ENCODE measurements around the gene SLC9B2.

Gene SLC9B2

DNA sequence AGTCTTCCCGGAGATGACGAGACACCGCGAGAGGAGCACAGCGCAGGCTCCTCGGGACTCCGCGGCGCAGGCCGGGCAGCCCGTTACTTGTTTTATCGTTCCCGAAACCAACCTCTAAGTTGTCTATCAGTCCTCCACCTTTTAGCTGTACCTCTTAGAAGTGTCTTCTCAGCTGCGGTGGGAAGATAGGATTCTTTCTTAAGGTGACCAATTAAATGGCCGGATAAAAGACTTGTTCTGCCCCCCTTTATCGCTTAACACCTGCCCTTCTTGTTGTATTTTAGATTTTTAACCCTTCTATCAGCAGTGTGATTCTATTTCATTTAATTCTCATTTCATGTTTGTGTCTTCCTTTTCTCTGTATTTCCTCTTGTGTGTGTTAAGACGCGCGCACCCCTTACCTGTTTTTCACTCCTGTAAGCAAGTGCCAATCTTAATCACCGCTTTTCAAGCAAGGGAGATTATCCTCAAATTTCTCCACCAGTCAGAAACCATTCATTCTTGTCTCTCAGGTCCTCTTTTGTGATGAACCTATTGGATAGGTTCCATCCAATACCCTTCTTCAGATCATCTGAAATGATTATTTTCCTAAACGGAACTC is at the start of gene SLC9B2:
SLC9B2 (minus strand) TSS at position 15 of the 601 bp plus-strand sequence. CDS start 9,211 bp downstream, outside the sequence.
- no peak for DNase-seq
- ATAC-seq = peak; percentile 73
- Mint-ChIP-seq H3K27ac (peak within 1 kb of the TSS; percentile 100), H3K9me3 (no peaks in the 10 kb centered on the region), H3K4me3 (peak within 1 kb of the TSS; percentile 98 to 99), H3K27me3 (no peaks in the 10 kb centered on the region), H3K4me1 (peaks cover 47% of the 10 kb centered on the region)

- no peak overlapping the region for H3K27ac Mint-ChIP-seq
Measured at GRCh38 chr4:103126126-103126525, 49.6 kb upstream of the SLC9B2 start.

GRCh38 chr4:103123114-103123513 is 46.6 kb upstream of the SLC9B2 start:
- H3K27me3 Mint-ChIP-seq = no peaks in the 10 kb centered on the region
- no peak overlapping the region for H3K27ac Mint-ChIP-seq
- DNase-seq = no peak
- ATAC-seq = no peak
- H3K9me3 Mint-ChIP-seq = peaks cover 9% of the 10 kb centered on the region in 2 donors
- H3K4me1 Mint-ChIP-seq = no peaks in the 10 kb centered on the region
- no peak overlapping the region for H3K4me3 Mint-ChIP-seq

More at GRCh38 chr4:103126126-103126525, 49.6 kb upstream of the SLC9B2 start:
- no peaks in the 10 kb centered on the region for H3K27me3 Mint-ChIP-seq
- H3K9me3 Mint-ChIP-seq = peaks cover 17% of the 10 kb centered on the region in 2 donors
- H3K4me1 Mint-ChIP-seq = no peaks in the 10 kb centered on the region
- ATAC-seq (no peak), DNase-seq (no peak)
- H3K4me3 Mint-ChIP-seq = no peak overlapping the region

DNA sequence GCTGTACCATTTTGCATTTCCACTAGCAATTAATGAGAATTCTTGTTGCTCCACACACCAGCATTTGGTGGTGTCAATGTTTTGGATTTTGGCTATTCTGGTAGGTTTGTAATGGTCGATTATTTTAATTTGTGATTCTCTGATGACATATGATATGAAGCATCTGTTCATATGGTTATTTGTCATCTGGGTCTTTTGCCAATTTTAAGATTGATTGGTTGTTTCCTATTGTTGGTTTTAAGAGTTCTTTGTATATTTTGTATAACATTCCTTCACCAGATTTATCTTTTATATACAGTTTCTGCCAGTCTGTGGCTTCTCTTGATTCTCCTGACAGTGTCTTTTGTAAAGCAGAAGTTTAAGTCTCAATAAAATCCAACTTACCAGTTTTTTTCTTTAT is 41.6 kb upstream of the SLC9B2 start:
- H3K27ac Mint-ChIP-seq = no peak overlapping the region
- no peaks in the 10 kb centered on the region for H3K27me3 Mint-ChIP-seq
- no peak for ATAC-seq
- H3K9me3 Mint-ChIP-seq = no peaks in the 10 kb centered on the region
- H3K4me3 Mint-ChIP-seq = no peak overlapping the region
- H3K4me1 Mint-ChIP-seq = no peaks in the 10 kb centered on the region
- DNase-seq = no peak

DNA sequence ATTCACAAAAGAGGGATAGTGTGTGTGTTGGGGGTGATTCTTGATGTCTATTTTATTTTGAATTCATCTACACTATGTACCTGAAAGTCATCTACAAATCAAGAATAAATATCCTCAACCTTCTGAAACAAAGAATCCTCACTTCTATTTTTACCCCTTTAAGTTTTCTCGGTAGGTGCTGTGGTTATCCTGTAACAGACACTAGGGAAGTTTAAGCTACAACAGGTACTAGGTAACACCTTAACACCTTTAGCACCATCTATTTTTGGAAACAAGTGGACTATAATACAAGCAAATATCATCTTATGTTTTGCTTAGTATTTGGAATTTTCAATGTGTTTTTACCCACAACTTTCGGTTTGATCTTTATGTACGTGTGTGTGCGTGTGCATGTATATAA is 35.0 kb upstream of the SLC9B2 start:
- Mint-ChIP-seq H3K4me3 (no peak overlapping the region), H3K27me3 (no peaks in the 10 kb centered on the region), H3K27ac (no peak overlapping the region), H3K9me3 (no peaks in the 10 kb centered on the region), H3K4me1 (no peaks in the 10 kb centered on the region)
- no peak for DNase-seq
- ATAC-seq = no peak

DNA sequence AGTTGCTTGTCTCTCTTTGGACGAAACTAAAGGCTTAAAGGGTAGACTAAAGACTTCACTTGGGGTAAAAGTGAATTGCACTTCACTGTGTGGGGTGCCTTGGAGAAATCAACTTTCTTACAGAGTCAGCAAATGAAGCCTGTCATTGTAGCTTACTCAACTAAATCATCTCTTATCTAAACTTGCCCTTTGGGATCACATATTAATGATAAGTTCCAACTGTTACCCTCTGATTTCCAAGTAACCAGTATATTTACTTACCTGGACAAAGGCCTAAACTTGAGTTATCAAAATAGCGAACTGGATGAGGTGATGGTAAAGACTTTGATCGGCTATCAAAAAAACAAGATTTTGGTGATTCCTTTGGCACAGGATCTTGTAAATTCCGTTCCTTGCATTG is 32.0 kb upstream of the SLC9B2 start:
- ATAC-seq (no peak), DNase-seq (no peak)
- no peaks in the 10 kb centered on the region for H3K9me3 Mint-ChIP-seq
- no peak overlapping the region for H3K27ac Mint-ChIP-seq
- no peak overlapping the region for H3K4me3 Mint-ChIP-seq
- no peaks in the 10 kb centered on the region for H3K27me3 Mint-ChIP-seq
- no peaks in the 10 kb centered on the region for H3K4me1 Mint-ChIP-seq

DNA sequence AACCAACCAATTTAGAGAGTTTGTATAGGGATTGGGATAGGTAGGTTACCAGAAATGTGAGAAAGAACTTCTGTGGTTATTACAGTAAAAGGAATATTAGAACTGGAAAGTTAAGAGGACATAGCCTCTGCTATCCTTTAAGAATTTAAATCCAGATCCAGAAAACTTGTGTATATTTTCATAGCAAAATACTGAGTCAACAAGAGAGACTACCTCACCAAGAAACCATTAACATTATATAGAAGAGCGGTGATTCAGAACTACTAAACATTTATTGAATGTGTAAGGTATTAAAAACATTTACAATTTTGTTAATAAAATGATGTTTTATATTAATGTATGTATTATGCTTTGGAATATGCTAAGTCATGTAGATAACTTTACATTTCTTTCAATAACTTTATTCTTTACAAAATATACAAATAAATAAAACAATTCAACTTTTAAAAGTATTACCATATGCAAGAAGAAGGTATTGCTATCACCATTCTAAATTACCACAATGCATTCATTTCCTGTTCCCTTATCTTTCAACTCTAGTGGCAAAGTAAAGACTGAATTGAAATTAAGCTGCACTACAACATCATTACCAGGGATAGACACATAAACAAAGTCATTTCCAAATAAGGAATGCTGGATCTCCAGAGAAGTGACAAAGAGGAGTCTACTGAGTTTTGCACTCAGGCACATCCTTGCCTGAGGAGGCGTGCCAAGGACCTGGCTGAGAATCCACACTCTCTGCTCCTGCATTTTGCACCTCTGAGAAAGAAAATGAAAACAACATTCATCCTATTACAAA is 29.2 kb upstream of the SLC9B2 start:
- H3K4me3 Mint-ChIP-seq = no peak overlapping the region
- DNase-seq (no peak), ATAC-seq (no peak)

GRCh38 chr4:103104886-103105285 is 28.3 kb upstream of the SLC9B2 start:
- H3K4me3 Mint-ChIP-seq = no peak overlapping the region
- ATAC-seq (no peak), DNase-seq (no peak)
- H3K27me3 Mint-ChIP-seq = no peaks in the 10 kb centered on the region
- peaks cover 2% of the 10 kb centered on the region for H3K4me1 Mint-ChIP-seq
- no peak overlapping the region for H3K27ac Mint-ChIP-seq
- H3K9me3 Mint-ChIP-seq = no peaks in the 10 kb centered on the region

More for the DNA sequence above, 29.2 kb upstream of the SLC9B2 start:
- Mint-ChIP-seq H3K27me3 (no peaks in the 10 kb centered on the region), H3K9me3 (no peaks in the 10 kb centered on the region), H3K27ac (no peak overlapping the region), H3K4me1 (no peaks in the 10 kb centered on the region)

- Mint-ChIP-seq H3K27me3 (no peaks in the 10 kb centered on the region), H3K27ac (no peak overlapping the region), H3K9me3 (no peaks in the 10 kb centered on the region), H3K4me1 (peaks cover 35% of the 10 kb centered on the region), H3K4me3 (no peak overlapping the region)
- ATAC-seq (no peak), DNase-seq (no peak)
Measured at GRCh38 chr4:103100691-103101090, 24.1 kb upstream of the SLC9B2 start.

- ATAC-seq = peak; percentile 92
- Mint-ChIP-seq H3K27me3 (no peaks in the 10 kb centered on the region), H3K27ac (peak within 1 kb of the TSS; percentile 84 to 92), H3K4me1 (peaks cover 35% of the 10 kb centered on the region), H3K4me3 (peak within 1 kb of the TSS; percentile 85 to 90), H3K9me3 (no peaks in the 10 kb centered on the region)
- DNase-seq = peak; percentile 33 to 41
Measured at GRCh38 chr4:103099691-103100392, 23.3 kb upstream of the SLC9B2 start, which contains the start of gene BDH2. TSS of gene BDH2 (minus strand) at chr4:103099834. CDS start at chr4:103096254, 3,580 bp downstream.

DNA sequence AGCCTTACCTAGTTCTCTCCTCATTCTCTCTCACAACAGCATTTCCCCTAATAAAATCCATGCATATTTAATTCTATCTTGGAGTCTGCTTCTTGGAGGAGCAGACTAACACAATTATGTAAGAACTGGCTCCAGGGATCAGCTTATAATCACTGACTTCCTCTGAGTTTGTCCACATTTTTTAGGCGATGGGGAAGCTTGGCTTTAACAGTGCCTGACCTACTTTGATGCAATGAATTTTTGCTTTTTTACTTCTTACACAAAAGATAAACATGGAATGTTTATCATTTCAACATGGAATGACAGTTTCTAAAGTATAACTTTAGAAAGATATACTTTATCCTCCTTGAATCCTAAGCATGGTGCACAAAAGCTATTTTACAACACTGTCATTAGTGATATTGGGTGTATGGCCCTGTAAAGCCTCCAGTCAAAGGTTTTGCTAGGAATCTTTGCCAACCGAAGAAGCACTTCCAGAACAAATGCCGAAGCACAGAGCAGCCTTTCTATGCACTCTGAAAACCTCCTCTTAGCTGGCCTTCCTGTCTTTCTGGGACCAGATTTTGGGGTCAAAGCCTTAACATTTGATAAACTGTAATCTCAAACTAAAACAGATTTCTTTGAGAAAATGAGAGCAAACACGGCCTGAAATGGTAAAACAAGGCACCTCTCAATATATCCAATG is 22.3 kb upstream of the SLC9B2 start:
- DNase-seq (no peak), ATAC-seq (no peak)
- no peaks in the 10 kb centered on the region for H3K9me3 Mint-ChIP-seq
- H3K4me1 Mint-ChIP-seq = peaks cover 35% of the 10 kb centered on the region
- H3K27ac Mint-ChIP-seq = peak overlapping the region in 1 of 2 donors; percentile 92
- peak overlapping the region; percentile 85 to 90 for H3K4me3 Mint-ChIP-seq
- no peaks in the 10 kb centered on the region for H3K27me3 Mint-ChIP-seq

GRCh38 chr4:103098341-103098740 is 21.8 kb upstream of the SLC9B2 start:
- ATAC-seq (no peak), DNase-seq (no peak)
- H3K9me3 Mint-ChIP-seq = no peaks in the 10 kb centered on the region
- H3K4me3 Mint-ChIP-seq = peak overlapping the region in 1 of 2 donors; percentile 90
- peaks cover 35% of the 10 kb centered on the region for H3K4me1 Mint-ChIP-seq
- no peaks in the 10 kb centered on the region for H3K27me3 Mint-ChIP-seq
- H3K27ac Mint-ChIP-seq = no peak overlapping the region

GRCh38 chr4:103097112-103097511 is 20.6 kb upstream of the SLC9B2 start:
- DNase-seq (no peak), ATAC-seq (no peak)
- no peaks in the 10 kb centered on the region for H3K27me3 Mint-ChIP-seq
- H3K27ac Mint-ChIP-seq = peak overlapping the region in 1 of 2 donors; percentile 55
- H3K4me3 Mint-ChIP-seq = no peak overlapping the region
- peaks cover 47% of the 10 kb centered on the region for H3K4me1 Mint-ChIP-seq
- no peaks in the 10 kb centered on the region for H3K9me3 Mint-ChIP-seq

DNA sequence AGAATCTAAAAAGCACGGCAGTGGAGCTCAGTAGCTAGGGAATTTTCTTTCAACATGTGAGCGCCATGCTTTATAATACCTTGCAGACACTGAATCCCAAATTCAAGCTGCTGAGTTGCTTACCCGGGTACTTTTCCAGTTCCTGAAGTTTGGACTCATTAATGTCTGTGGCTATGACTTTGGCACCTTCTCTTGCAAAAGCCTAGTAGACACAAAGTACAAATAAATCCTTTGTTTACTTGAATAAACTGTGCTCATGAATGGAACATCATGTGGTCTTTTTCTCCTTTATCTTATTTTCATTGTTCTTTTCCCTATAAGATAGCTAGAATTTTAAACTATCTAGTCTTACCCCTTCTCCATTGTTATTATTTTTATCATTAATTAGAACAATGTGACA is 18.5 kb upstream of the SLC9B2 start:
- Mint-ChIP-seq H3K4me1 (peaks cover 55% of the 10 kb centered on the region), H3K27ac (no peak overlapping the region), H3K27me3 (no peaks in the 10 kb centered on the region), H3K9me3 (no peaks in the 10 kb centered on the region), H3K4me3 (no peak overlapping the region)
- no peak for DNase-seq
- no peak for ATAC-seq

DNA sequence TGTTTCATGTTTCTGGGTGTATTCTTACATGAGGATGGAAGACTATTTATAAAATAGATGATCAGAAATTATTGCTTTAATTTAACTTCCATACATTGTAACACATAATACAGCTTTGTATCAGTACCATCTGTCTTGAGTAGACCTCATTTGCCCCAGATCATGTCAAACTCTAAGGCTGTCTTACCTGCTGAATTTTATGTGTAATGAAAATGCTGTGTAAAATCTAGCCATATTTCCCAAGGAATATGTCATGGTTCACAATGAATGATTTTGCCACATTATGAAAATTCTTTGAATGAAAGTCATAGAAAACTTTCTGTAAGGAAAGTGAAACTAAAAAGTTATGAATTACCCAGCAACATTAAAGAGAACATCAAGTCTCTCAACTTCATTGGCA is 15.7 kb upstream of the SLC9B2 start:
- DNase-seq = no peak
- Mint-ChIP-seq H3K27ac (no peak overlapping the region), H3K4me1 (peaks cover 27% of the 10 kb centered on the region), H3K4me3 (peak overlapping the region in 1 of 2 donors; percentile 17), H3K27me3 (no peaks in the 10 kb centered on the region), H3K9me3 (no peaks in the 10 kb centered on the region)
- no peak for ATAC-seq
